GM18909 (cell line): ENCODE results near the gene TRIM27.
"Not testable (repeated sequence)": the region's sequence is repeated elsewhere in the genome, so short reads cannot be mapped to it uniquely, and the experiment has no call there.

ENCODE experiments used
- ATAC-seq: cut with Tn5 transposase; IDR thresholded peaks from one replicate; pipeline ENCODE4 v1.9.1; 2021; ENCODE audit warnings: mild to moderate bottlenecking; ENCODE audit not compliant: unreplicated experiment, poor library complexity

The TRIM27 gene

GRCh38 chr6:28897369-28897745, 26.4 kb downstream of the TRIM27 start:
- ATAC-seq = no peak

GRCh38 chr6:28896505-28897368, 27.0 kb downstream of the TRIM27 start:
- peak; percentile 7 for ATAC-seq

GRCh38 chr6:28895131-28895812, 28.5 kb downstream of the TRIM27 start:
- peak; percentile 69 for ATAC-seq

GRCh38 chr6:28893172-28893799, 30.5 kb downstream of the TRIM27 start:
- ATAC-seq = no peak

- ATAC-seq = no peak
Observed at GRCh38 chr6:28892525-28892924, 31.3 kb downstream of the TRIM27 start.

- ATAC-seq = no peak
Observed at GRCh38 chr6:28887796-28888496, 35.8 kb downstream of the TRIM27 start.

- no peak for ATAC-seq
Observed at GRCh38 chr6:28886079-28886439, 37.7 kb downstream of the TRIM27 start.

GRCh38 chr6:28884423-28885131, 39.2 kb downstream of the TRIM27 start:
- ATAC-seq = no peak

GRCh38 chr6:28880894-28881780, 42.6 kb downstream of the TRIM27 start:
- ATAC-seq = no peak

- no peak for ATAC-seq
Observed at GRCh38 chr6:28880519-28880893, 43.3 kb downstream of the TRIM27 start.

GRCh38 chr6:28876710-28877109, 47.1 kb downstream of the TRIM27 start:
- ATAC-seq = no peak

- no peak for ATAC-seq
Observed at GRCh38 chr6:28875191-28875747, 48.5 kb downstream of the TRIM27 start.

GRCh38 chr6:28872157-28872817, 51.5 kb downstream of the TRIM27 start:
- not testable (repeated sequence) for ATAC-seq

- ATAC-seq = no peak
Observed at GRCh38 chr6:28871335-28872156, 52.2 kb downstream of the TRIM27 start.

GRCh38 chr6:28868873-28869272, 54.9 kb downstream of the TRIM27 start:
- ATAC-seq = no peak

- peak; percentile 17 for ATAC-seq
Observed at GRCh38 chr6:28867086-28867409, 56.7 kb downstream of the TRIM27 start.

- peak; percentile 53 for ATAC-seq
Observed at GRCh38 chr6:28866205-28867085, 57.3 kb downstream of the TRIM27 start.
